GM12865 (cell line): ENCODE data around the gene RSPO4.

Source experiments
- DNase-seq: peaks from one replicate; pipeline ENCODE4 v3.0.0; 2010; ENCODE audit warnings: low read depth
- H3K4me3 ChIP-seq: 2 replicates; pipeline ENCODE4 v1.5.1; 2011; ENCODE audit warnings: mild to moderate bottlenecking, low read depth, low read length, control low read depth
- CTCF ChIP-seq: IDR thresholded peaks from 2 replicates; pipeline ENCODE4 v1.5.1; 2011; ENCODE audit warnings: low read length, control low read depth, low read depth, inconsistent platforms; ENCODE audit not compliant: insufficient read depth; ENCODE audit errors: missing control alignments

Gene RSPO4

GRCh38 chr20:944774-945410, 57.2 kb downstream of the RSPO4 start:
- no peak overlapping the region for H3K4me3 ChIP-seq
- no peak for DNase-seq
- TF ChIP-seq CTCF = no peak

GRCh38 chr20:944148-944547, 58.0 kb downstream of the RSPO4 start:
- H3K4me3 ChIP-seq = no peak overlapping the region
- no peak for DNase-seq
- TF ChIP-seq CTCF = no peak

- DNase-seq = no peak
- no peak for TF ChIP-seq CTCF
- H3K4me3 ChIP-seq = no peak overlapping the region
These were observed 59.5 kb downstream of the RSPO4 start for GRCh38 chr20:942611-943010.

GRCh38 chr20:940926-941325, 61.2 kb downstream of the RSPO4 start:
- no peak for DNase-seq
- H3K4me3 ChIP-seq = no peak overlapping the region
- TF ChIP-seq CTCF = no peak

- no peak for TF ChIP-seq CTCF
- DNase-seq = no peak
- no peak overlapping the region for H3K4me3 ChIP-seq
These were observed 62.5 kb downstream of the RSPO4 start for GRCh38 chr20:939606-940005.

- H3K4me3 ChIP-seq = no peak overlapping the region
- TF ChIP-seq CTCF = no peak
- no peak for DNase-seq
These were observed 67.8 kb downstream of the RSPO4 start for GRCh38 chr20:934186-934840.

GRCh38 chr20:933029-933428, 69.1 kb downstream of the RSPO4 start:
- no peak for DNase-seq

More at GRCh38 chr20:933029-933428, 69.1 kb downstream of the RSPO4 start:
- no peak overlapping the region for H3K4me3 ChIP-seq
- TF ChIP-seq CTCF = no peak
